Measurements from ENCODE around the gene RELCH. TPM values are rescaled to one million over a fixed set of nuclear protein-coding genes. Genes with fewer than 3 reads are reported as not detected.

The RELCH gene
- total RNA-seq, 2 experiments from 2014 or later = 33.3 to 41.2 TPM

DNA sequence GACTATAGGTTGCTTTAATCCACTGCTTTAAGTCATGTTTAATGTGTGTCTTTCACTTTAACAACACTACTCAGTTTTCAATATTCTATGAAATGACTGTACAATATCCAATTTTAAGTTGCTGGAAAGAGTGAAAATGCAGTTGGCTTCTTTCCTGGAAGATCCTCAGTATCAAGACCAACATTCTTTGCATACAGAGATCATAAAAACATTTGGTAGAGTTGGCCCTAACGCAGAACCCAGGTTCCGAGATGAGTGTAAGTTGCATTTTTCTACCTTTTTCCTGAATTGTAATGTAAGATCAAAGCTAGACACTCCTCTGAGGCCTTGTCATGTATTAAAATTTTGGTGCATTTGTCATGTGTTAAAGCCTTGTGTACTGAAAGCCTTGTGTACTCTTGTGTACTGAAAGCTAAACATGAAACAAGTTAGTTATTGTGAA lies 95.2 kb downstream of the RELCH start:
- H3K36me3 Mint-ChIP-seq = peaks cover 48% of the 10 kb centered on the region
- no peaks in the 10 kb centered on the region for H3K27me3 Mint-ChIP-seq
- CTCF ChIA-PET = no interaction called here
- peaks cover 14% of the 10 kb centered on the region for H3K4me1 Mint-ChIP-seq
- H3K4me3 Mint-ChIP-seq = no peak overlapping the region
- no peak for ATAC-seq
- H3K9me3 Mint-ChIP-seq (ENCODE audit: low read depth) = no peaks in the 10 kb centered on the region
- H3K27ac Mint-ChIP-seq = no peak overlapping the region
- no peak for DNase-seq

GRCh38 chr18:62284637-62285036 lies 97.6 kb downstream of the RELCH start:
- Mint-ChIP-seq H3K9me3 (ENCODE audit: low read depth) (no peaks in the 10 kb centered on the region), H3K4me3 (no peak overlapping the region), H3K27ac (no peak overlapping the region), H3K4me1 (peaks cover 14% of the 10 kb centered on the region), H3K36me3 (peaks cover 57% of the 10 kb centered on the region), H3K27me3 (no peaks in the 10 kb centered on the region)
- CTCF ChIA-PET = interaction anchor here (1.0 kb wide), 1 partner anchor 11 kb away, joined by 3 read pairs; no protein-coding TSS in a partner anchor
- DNase-seq (no peak), ATAC-seq (no peak)

DNA sequence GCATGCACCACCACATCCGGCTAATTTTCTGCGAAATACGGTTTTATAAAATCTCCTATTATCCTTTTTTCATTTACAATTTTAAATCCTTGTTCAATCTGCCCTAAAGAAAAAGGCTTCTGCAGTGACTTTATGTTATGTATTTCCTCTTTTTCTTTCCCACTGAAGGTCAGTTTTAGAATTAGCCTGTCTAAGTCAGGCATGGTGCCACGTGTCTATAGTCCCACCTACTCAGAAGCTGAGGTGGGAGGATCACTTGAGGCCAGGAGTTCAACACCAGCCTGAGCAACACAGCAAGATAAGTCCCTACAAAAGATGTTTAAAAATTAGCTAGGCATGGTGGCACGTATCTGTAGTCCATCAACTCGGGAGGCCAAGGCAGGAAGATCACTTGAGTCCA lies 98.2 kb downstream of the RELCH start:
- peaks cover 14% of the 10 kb centered on the region for H3K4me1 Mint-ChIP-seq
- CTCF ChIA-PET = interaction anchor here (1.0 kb wide), 1 partner anchor 11 kb away, joined by 3 read pairs; no protein-coding TSS in a partner anchor
- H3K27ac Mint-ChIP-seq = no peak overlapping the region
- no peak overlapping the region for H3K4me3 Mint-ChIP-seq
- peaks cover 53% of the 10 kb centered on the region for H3K36me3 Mint-ChIP-seq
- ATAC-seq (no peak), DNase-seq (no peak)
- no peaks in the 10 kb centered on the region for H3K9me3 Mint-ChIP-seq (ENCODE audit: low read depth)
- no peaks in the 10 kb centered on the region for H3K27me3 Mint-ChIP-seq

DNA sequence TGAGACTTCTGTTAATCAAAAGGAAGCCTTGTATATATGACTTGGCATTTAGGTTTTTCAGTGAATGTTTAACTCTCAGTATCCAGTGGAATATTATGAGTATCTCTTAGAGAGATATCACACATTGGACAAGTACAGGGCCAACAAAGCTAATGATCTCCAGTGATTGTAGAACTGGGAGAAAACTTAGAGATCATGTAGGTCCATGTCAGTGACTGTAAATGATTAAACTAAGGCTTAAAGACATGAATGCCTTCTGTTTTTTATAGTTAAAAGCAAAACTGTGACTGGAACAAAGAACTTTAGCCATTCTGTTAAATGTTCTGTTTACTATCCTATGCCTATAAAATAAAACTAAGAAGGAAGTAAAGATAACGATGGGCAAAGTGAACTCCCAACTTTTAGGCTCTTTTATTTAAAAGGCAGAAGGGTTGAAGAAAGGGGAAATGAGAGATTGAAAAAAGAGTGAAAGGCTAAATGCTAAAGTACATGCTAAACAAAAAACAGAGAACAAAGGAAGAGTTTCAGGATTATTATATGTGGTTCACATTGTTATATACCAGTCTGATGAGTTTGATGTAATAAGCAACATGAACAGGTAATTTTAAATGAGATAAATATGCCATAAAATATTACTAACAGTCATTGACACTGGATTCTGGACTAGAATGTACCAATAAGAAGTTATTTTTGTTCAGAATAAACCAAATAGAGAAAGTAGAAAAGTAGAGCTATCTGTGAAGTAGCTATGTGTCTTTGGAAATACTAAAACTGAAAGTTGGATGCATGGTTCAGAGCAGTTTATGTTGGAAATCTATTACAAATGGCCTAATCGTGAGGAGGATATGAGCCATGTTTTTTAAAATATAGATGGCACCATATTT lies 101.0 kb downstream of the RELCH start:
- Mint-ChIP-seq H3K27ac (no peak overlapping the region), H3K27me3 (no peaks in the 10 kb centered on the region), H3K9me3 (ENCODE audit: low read depth) (no peaks in the 10 kb centered on the region), H3K4me3 (no peak overlapping the region), H3K36me3 (peaks cover 47% of the 10 kb centered on the region), H3K4me1 (peaks cover 2% of the 10 kb centered on the region)
- no peak for DNase-seq
- CTCF ChIA-PET = no interaction called here
- no peak for ATAC-seq

DNA sequence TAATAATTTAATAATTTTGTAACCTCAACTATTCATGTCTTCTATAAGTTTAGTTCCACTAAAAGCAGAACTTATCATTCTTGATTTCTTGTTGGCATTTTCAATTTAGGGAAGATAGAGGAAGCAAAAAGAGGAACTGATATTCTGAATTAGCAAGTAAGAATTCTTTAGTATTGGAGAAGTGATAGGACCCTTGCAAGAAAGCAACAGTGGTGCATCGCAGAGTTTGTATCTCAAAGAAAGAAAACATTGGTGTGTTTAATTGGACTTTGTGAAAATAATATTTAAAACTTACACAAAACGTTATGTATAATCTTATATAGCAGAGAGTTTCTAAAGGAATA lies 101.6 kb downstream of the RELCH start:
- Mint-ChIP-seq H3K27ac (no peak overlapping the region), H3K4me1 (peaks cover 2% of the 10 kb centered on the region), H3K36me3 (peaks cover 41% of the 10 kb centered on the region), H3K9me3 (ENCODE audit: low read depth) (no peaks in the 10 kb centered on the region), H3K4me3 (no peak overlapping the region), H3K27me3 (no peaks in the 10 kb centered on the region)
- no peak for DNase-seq
- CTCF ChIA-PET = no interaction called here
- ATAC-seq = no peak

DNA sequence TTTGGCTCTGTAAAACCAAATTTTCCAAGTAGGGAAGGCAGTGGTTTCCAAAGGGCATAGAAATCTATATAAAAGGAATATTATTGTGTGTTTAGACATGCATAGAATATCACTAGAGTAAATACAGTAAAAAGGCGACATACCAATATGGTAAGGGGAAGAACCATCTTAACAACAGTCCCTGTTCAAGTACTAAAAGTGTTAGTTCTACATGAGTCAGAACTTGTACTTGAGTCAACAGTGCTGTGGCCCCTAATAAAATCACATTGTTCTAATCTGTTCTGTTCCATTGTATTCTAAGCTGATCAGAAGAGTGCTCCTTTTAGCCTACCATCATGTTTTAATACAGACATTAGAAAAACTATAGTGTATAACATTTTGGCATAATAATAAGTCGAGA lies 102.0 kb downstream of the RELCH start:
- Mint-ChIP-seq H3K27ac (no peak overlapping the region), H3K36me3 (peaks cover 38% of the 10 kb centered on the region), H3K4me1 (peaks cover 2% of the 10 kb centered on the region), H3K27me3 (no peaks in the 10 kb centered on the region), H3K9me3 (ENCODE audit: low read depth) (no peaks in the 10 kb centered on the region), H3K4me3 (no peak overlapping the region)
- CTCF ChIA-PET = no interaction called here
- ATAC-seq (no peak), DNase-seq (no peak)

GRCh38 chr18:62294073-62294472 lies 107.0 kb downstream of the RELCH start:
- DNase-seq = no peak
- no peak overlapping the region for H3K4me3 Mint-ChIP-seq
- peaks cover 35% of the 10 kb centered on the region for H3K36me3 Mint-ChIP-seq

GRCh38 chr18:62300359-62300963 lies 113.4 kb downstream of the RELCH start:
- DNase-seq (no peak), ATAC-seq (no peak)
- CTCF ChIA-PET = no interaction called here
- no peak overlapping the region for H3K4me3 Mint-ChIP-seq
- no peaks in the 10 kb centered on the region for H3K4me1 Mint-ChIP-seq
- H3K27me3 Mint-ChIP-seq = no peaks in the 10 kb centered on the region
- no peak overlapping the region for H3K27ac Mint-ChIP-seq
- H3K36me3 Mint-ChIP-seq = peaks cover 64% of the 10 kb centered on the region
- H3K9me3 Mint-ChIP-seq (ENCODE audit: low read depth) = no peaks in the 10 kb centered on the region

More at GRCh38 chr18:62294073-62294472, 107.0 kb downstream of the RELCH start:
- CTCF ChIA-PET = no interaction called here
- Mint-ChIP-seq H3K9me3 (ENCODE audit: low read depth) (no peaks in the 10 kb centered on the region), H3K27me3 (no peaks in the 10 kb centered on the region), H3K27ac (no peak overlapping the region), H3K4me1 (no peaks in the 10 kb centered on the region)
- no peak for ATAC-seq

GRCh38 chr18:62301322-62301721 lies 114.3 kb downstream of the RELCH start:
- no peak for DNase-seq
- Mint-ChIP-seq H3K9me3 (ENCODE audit: low read depth) (no peaks in the 10 kb centered on the region), H3K4me3 (no peak overlapping the region), H3K36me3 (peaks cover 67% of the 10 kb centered on the region), H3K27me3 (no peaks in the 10 kb centered on the region), H3K4me1 (no peaks in the 10 kb centered on the region), H3K27ac (no peak overlapping the region)
- ATAC-seq = no peak
- CTCF ChIA-PET = no interaction called here

DNA sequence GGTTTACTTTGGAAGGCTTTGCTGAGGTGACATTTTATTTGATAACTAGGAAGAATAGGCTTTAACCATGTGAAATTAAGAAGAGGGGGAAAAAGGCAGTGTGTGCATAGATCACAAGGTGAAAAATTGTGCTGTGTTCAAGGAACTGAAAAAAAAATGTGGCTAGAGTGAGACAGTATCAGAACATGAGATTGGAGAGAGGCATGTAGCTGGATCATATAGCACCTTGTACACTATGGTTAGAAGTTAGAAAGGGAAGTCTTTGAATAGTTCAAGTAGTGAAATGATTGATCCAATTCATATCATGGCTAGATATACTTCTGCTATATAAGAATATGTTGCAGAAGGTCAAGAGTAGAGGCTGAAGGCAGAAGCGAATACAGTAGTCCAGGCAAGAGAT lies 125.8 kb downstream of the RELCH start:
- no peaks in the 10 kb centered on the region for H3K9me3 Mint-ChIP-seq (ENCODE audit: low read depth)
- no peak for DNase-seq
- H3K4me1 Mint-ChIP-seq = no peaks in the 10 kb centered on the region
- no peak overlapping the region for H3K4me3 Mint-ChIP-seq
- peaks cover 18% of the 10 kb centered on the region for H3K36me3 Mint-ChIP-seq
- no peak for ATAC-seq
- H3K27me3 Mint-ChIP-seq = peaks cover 16% of the 10 kb centered on the region
- no peak overlapping the region for H3K27ac Mint-ChIP-seq
- CTCF ChIA-PET = no interaction called here

- CTCF ChIA-PET = no interaction called here
- ATAC-seq (no peak), DNase-seq (no peak)
- Mint-ChIP-seq H3K36me3 (no peaks in the 10 kb centered on the region), H3K27ac (no peak overlapping the region), H3K4me3 (no peak overlapping the region), H3K27me3 (peaks cover 51% of the 10 kb centered on the region), H3K9me3 (ENCODE audit: low read depth) (no peaks in the 10 kb centered on the region), H3K4me1 (no peaks in the 10 kb centered on the region)
These were observed 131.4 kb downstream of the RELCH start for GRCh38 chr18:62318228-62319180.

DNA sequence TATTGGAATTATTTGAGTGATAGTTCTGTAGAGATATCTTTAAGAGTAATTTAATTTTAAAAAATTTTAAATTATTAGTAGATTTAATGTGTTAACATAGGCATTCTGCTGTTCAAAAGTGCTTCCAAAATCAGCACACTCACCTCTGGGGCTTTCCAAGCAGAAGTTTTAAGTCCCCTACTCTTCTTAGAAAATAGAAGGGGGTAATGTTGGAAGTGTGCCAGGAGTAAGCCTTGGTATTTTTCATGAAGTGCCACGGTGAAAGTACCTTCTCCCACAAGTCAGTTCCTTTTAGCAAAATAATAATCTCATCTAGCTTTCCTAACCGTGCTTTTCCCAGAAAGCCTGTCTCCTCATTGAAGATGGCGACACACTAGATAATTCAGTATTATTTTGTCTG lies 134.1 kb downstream of the RELCH start:
- Mint-ChIP-seq H3K4me1 (peaks cover 12% of the 10 kb centered on the region), H3K27me3 (peaks cover 64% of the 10 kb centered on the region), H3K9me3 (ENCODE audit: low read depth) (no peaks in the 10 kb centered on the region), H3K27ac (no peak overlapping the region), H3K36me3 (peaks cover 3% of the 10 kb centered on the region), H3K4me3 (no peak overlapping the region)
- CTCF ChIA-PET = no interaction called here
- ATAC-seq (no peak), DNase-seq (no peak)

GRCh38 chr18:62323483-62324180 lies 136.6 kb downstream of the RELCH start:
- Mint-ChIP-seq H3K9me3 (ENCODE audit: low read depth) (no peaks in the 10 kb centered on the region), H3K4me3 (peak overlapping the region; percentile 20), H3K27ac (no peak overlapping the region), H3K4me1 (peaks cover 34% of the 10 kb centered on the region), H3K27me3 (peaks cover 61% of the 10 kb centered on the region), H3K36me3 (peaks cover 3% of the 10 kb centered on the region)
- ATAC-seq = no peak
- DNase-seq = no peak
- CTCF ChIA-PET = interaction anchor here (0.8 to 4.6 kb wide), 12 partner anchors 11 to 261 kb away, joined by 3 to 25 read pairs (median 4); no protein-coding TSS in a partner anchor
